NCI-H1694 (cell line): ENCODE results near the gene ORC3.
"Not testable (repeated sequence)": the region's sequence is repeated elsewhere in the genome, so short reads cannot be mapped to it uniquely, and the experiment has no call there.

ENCODE experiments used
- DNase-seq: peaks from one replicate; lab custom pipeline; 2025; lab: John Stamatoyannopoulos, UW

ORC3 gene

DNA sequence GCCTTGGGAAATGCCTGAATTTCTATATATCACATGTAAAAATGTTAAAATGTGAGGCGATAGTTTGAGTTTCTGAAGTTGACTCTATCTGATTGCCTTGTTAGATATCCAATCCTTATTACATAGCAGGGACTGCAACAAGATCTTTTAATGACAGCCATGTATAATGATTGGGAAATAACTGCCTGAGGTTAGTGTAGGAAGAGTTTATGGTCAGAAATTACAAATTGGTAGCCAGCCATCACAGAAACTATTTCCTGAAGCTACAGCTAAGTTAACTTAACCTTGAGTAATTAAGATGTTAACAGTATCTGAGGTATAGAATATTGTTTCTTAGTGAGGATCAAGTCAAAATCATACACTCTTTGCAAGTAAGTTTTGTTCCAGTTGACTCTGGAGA, 71.1 kb downstream of the ORC3 start:
- no peak for DNase-seq

- no peak for DNase-seq
These were observed 71.6 kb downstream of the ORC3 start for GRCh38 chr6:87661503-87661902.

GRCh38 chr6:87663434-87663833, 73.5 kb downstream of the ORC3 start:
- DNase-seq = no peak

DNA sequence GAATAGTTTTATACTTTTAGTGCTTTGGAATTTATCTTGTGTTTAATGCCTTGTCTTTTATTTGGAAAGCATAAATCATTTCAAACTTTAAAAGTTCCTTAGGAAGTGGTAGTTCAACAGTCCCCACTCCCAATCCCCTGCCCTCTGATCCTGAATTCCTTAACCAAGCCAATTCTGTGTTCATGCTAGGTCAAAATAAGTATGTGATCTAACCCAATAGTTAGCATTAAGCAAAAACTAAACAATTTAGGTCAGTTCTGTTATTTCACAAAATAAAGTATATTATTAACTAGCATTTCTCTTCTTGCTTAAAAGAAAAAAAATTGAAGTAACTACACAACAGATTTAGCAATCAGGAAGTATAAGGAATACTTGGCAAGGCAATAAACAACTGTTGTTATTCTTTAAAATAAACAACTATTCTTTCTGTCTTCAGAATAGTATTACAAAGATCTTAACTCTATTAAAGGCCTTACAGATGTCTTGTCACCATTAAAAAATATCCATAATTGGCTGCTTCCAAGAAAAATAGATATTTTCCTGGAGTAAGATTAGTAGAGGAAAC, 75.1 kb downstream of the ORC3 start:
- no peak for DNase-seq

- DNase-seq = no peak
These were observed 77.1 kb downstream of the ORC3 start for GRCh38 chr6:87667032-87667431.

DNA sequence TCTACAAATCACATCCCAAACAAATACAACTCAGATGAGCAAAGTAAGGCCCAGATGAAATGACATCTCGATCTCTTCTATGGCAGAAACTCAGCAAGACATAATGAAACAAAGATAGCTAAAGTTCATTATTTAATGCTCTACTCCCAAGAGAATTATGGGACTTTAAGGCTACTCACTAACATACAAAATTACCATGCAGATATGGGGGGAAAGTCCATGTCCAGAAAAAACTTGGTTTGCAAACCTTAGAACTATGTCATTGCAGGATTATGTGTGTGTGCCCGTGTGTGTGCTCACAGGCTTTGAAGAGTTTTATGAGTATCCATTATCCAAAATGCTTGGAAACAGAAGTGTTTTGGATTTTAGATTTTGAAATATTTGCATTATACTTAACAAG, 78.1 kb downstream of the ORC3 start:
- no peak for DNase-seq

DNA sequence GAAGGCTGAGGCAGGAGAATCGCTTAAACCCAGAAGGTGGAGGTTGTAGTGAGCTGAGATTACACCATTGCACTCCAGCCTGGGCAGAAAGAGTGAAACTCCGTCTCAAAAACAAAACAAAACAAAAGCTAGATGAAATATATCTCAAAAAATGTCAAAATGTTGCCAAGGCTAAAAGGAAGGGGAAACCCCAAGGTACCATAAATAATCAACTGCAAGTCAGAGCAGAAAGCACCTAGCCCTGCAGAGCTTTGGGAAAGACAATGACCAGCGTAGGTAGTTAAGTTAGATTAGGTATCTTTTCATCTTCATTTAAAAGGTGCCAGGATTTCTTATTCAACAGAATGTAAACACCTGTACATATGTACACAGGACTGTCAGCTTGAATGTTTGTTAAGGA, 79.1 kb downstream of the ORC3 start:
- no peak for DNase-seq

- no peak for DNase-seq
These were observed 80.8 kb downstream of the ORC3 start for GRCh38 chr6:87670707-87671106.

GRCh38 chr6:87671555-87672029, 81.7 kb downstream of the ORC3 start:
- DNase-seq = no peak

DNA sequence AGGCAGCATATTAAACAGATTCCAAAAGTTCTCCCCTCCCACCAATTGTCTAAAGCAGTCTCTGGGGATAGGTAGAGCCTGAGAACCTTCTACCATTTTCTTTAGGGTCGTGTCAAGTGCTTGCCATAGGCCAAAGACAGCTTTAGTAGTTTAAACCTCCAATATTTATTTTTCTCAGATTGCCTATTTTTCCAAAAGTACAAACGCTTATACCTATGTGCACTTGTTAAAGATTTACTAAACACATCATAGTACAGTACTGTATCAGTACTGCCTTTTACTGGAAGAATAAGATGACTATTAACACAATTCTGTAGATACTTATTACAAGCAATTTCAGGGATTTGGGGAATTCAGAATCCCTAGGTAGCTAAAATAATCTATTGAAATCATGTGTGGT, 82.7 kb downstream of the ORC3 start:
- no peak for DNase-seq

GRCh38 chr6:87673237-87673636, 83.3 kb downstream of the ORC3 start:
- no peak for DNase-seq

- no peak for DNase-seq
These were observed 84.4 kb downstream of the ORC3 start for GRCh38 chr6:87674290-87674689.

DNA sequence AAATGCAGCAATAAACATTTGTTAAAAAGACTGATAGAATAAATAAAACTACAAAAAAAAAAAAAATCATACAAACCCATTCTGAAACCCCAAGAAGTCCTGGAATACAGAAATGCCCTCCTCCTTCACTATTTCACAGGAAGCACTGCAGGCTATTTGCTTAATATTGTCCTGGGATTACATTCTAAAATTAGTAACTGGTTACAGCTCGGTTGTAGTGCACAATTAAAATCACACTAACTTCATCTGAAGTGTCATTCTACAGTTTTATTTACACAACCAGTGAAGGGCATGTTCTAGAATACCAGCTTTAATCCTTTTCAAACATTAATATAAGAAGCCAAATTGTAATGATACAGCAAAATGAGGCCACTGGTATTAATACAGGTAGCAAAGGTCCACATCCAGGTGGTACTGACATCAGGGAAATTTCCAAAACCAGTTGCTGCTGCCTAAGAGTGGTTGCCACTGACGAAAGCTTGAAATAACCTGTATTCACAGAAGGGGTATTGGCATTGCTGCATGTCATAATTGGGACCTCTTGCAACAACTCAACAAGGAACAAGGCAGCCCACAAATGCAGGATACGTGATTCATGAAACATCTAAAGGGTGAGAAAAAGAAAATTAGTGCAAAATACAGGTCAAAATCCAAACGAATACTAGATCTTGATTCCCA, 85.2 kb downstream of the ORC3 start:
- DNase-seq = no peak

GRCh38 chr6:87682310-87682709, 92.4 kb downstream of the ORC3 start:
- no peak for DNase-seq

- no peak for DNase-seq
These were observed 94.0 kb downstream of the ORC3 start for GRCh38 chr6:87683890-87684289.

- no peak for DNase-seq
These were observed 95.1 kb downstream of the ORC3 start for GRCh38 chr6:87684895-87685654.

GRCh38 chr6:87686636-87687205, 96.8 kb downstream of the ORC3 start:
- DNase-seq = not testable (repeated sequence)

GRCh38 chr6:87687296-87687695, 97.4 kb downstream of the ORC3 start:
- DNase-seq = no peak

GRCh38 chr6:87687893-87688292, 98.0 kb downstream of the ORC3 start:
- not testable (repeated sequence) for DNase-seq

GRCh38 chr6:87690441-87690840, 100.5 kb downstream of the ORC3 start:
- DNase-seq = no peak

- no peak for DNase-seq
These were observed 102.2 kb downstream of the ORC3 start for GRCh38 chr6:87692086-87692485.

DNA sequence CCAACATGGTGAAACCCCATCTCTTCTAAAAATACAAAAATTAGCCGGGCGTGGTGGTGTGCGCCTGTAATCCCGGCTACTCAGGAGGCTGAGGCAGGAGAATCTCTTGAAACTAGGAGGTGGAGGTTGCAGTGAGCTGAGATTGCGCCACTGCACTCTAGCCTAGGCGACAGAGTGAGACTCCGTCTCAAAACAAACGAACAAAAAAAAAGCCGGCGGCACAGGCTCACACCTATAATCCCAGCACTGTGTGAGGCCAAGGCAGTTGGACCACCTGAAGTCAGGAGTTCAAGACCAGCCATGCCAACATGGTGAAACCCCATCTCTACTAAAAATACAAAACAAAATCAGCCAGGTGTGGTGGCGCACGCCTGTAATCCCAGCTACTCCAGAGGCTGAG, 106.9 kb downstream of the ORC3 start:
- DNase-seq = not testable (repeated sequence)
